ENCODE measurements around the gene USP44. TPM values are rescaled to one million over a fixed set of nuclear protein-coding genes. Genes with fewer than 3 reads are reported as not detected.

USP44 gene
- total and polyA plus RNA-seq, 2 of the 4 experiments (the other 2 are of a cell fraction) = 13.0 to 33.5 TPM

- ATAC-seq (ENCODE audit: low read depth) (no peak), DNase-seq (no peak)
- Histone ChIP-seq H3K9me3 (ENCODE audit: control insufficient read depth, insufficient read depth, low read length) (no peaks in the 10 kb centered on the region), H4K20me1 (ENCODE audit: insufficient read depth, low read length) (no peaks in the 10 kb centered on the region), H2BK5ac (ENCODE audit: low read depth, low read length, poor library complexity, severe bottlenecking) (no peak overlapping the region), H4K8ac (ENCODE audit: low read depth in 2 of 2, low read length in 2 of 2) (no peak overlapping the region), H2BK120ac (ENCODE audit: low read depth, low read length) (no peak overlapping the region), H3K9ac (ENCODE audit: low read depth, low read length) (no peak overlapping the region), H3K79me1 (ENCODE audit: low read depth in 1 of 2, low read length in 2 of 2) (no peaks in the 10 kb centered on the region), H3K56ac (ENCODE audit: extremely low read depth, insufficient read depth, low read length) (no peak overlapping the region), H3K14ac (replicated peaks; ENCODE audit: low read depth, low read length) (no peak overlapping the region), H3K9me1 (ENCODE audit: insufficient read depth, low read length) (no peaks in the 10 kb centered on the region), H3K23ac (ENCODE audit: low read depth, low read length) (no peak overlapping the region), H3K36me3 (ENCODE audit: control insufficient read depth, insufficient read depth, low read length) (no peaks in the 10 kb centered on the region), H4K91ac (ENCODE audit: insufficient read depth, low read depth, low read length) (no peak overlapping the region), H2AK5ac (ENCODE audit: low read depth, low read length) (peak overlapping the region; percentile 43; the same call in 1 of the 2 replicates), H3K4ac (ENCODE audit: low read depth, low read length) (no peak overlapping the region), H3K4me1 (ENCODE audit: control insufficient read depth, insufficient read depth, low read length) (peaks cover 6% of the 10 kb centered on the region), H2BK20ac (ENCODE audit: low read depth, low read length) (no peak overlapping the region), H3K27me3 (ENCODE audit: control insufficient read depth, insufficient read depth, low read length) (no peaks in the 10 kb centered on the region), H3K18ac (ENCODE audit: low read depth, low read length) (no peak overlapping the region), H2AFZ (replicated peaks; ENCODE audit: low read length, poor library complexity) (no peak overlapping the region), H3K4me2 (ENCODE audit: low read depth, low read length) (no peak overlapping the region), H2AK9ac (replicated peaks; ENCODE audit: low read depth, low read length, poor library complexity) (no peak overlapping the region), H3K27ac (ENCODE audit: insufficient read depth, low read length) (no peak overlapping the region), H3K4me3 (ENCODE audit: insufficient read depth, low read depth, low read length) (no peak overlapping the region), H2BK15ac (ENCODE audit: low read depth, low read length) (peak overlapping the region; percentile 60; the same call in 1 of the 3 replicates), H4K5ac (ENCODE audit: low read depth, low read length) (no peak overlapping the region)
- dilution Hi-C loops (cut with HindIII; ENCODE audit: low sequenced_read_pairs, unreplicated experiment) = no loop called here
- in situ Hi-C loops (cut with MboI; ENCODE audit: low sequenced_read_pairs) = no loop called here
- ChIA-PET POLR2A (ENCODE audit: unreplicated experiment) (no interaction called here), CTCF (no interaction called here)
- 100% methylated on average over 1 of the region's 1 CpG; no CpG with 5 or more reads in 1 of the 2 experiments for WGBS, 2 experiments (ENCODE audit: extremely low coverage in 2 of 2, insufficient read length in 1 of 2)
- intact Hi-C loops (cut with micrococcal nuclease) = no loop called here
- TF ChIP-seq, protein P1, sequence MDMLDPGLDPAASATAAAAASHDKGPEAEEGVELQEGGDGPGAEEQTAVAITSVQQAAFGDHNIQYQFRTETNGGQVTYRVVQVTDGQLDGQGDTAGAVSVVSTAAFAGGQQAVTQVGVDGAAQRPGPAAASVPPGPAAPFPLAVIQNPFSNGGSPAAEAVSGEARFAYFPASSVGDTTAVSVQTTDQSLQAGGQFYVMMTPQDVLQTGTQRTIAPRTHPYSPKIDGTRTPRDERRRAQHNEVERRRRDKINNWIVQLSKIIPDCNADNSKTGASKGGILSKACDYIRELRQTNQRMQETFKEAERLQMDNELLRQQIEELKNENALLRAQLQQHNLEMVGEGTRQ (IDR thresholded peaks at IDR 0.05; ENCODE audit: low read depth, low read length) = no peak
- TF ChIP-seq FOS (IDR thresholded peaks at IDR 0.05; ENCODE audit: low read depth, low read length) = no peak
- no peak for TF ChIP-seq RFX5 (IDR thresholded peaks at IDR 0.05; ENCODE audit: low read depth, low read length)
- TF ChIP-seq NFE2L2 (IDR thresholded peaks at IDR 0.05; ENCODE audit: low read depth, low read length) = no peak
- no peak for TF ChIP-seq MAFK (IDR thresholded peaks at IDR 0.05; ENCODE audit: low read depth, low read length)
- TF ChIP-seq MAZ (IDR thresholded peaks at IDR 0.05; ENCODE audit: borderline replicate concordance, low read depth, low read length) = no peak
- TF ChIP-seq RCOR1 (IDR thresholded peaks at IDR 0.05; ENCODE audit: insufficient replicate concordance, low read length) = no peak
- TF ChIP-seq BHLHE40 (IDR thresholded peaks at IDR 0.05; ENCODE audit: low read depth, low read length) = no peak
- no peak for TF ChIP-seq RAD21 (IDR thresholded peaks at IDR 0.05; ENCODE audit: low read length)
- TF ChIP-seq ELK1 (IDR thresholded peaks at IDR 0.05; ENCODE audit: borderline replicate concordance, low read depth, low read length) = no peak
- no peak for TF ChIP-seq MXI1 (IDR thresholded peaks at IDR 0.05; ENCODE audit: borderline replicate concordance, low read depth, low read length)
- TF ChIP-seq CTCF (conservative IDR thresholded peaks at IDR 0.05; ENCODE audit: low read depth, low read length) = no peak
- TF ChIP-seq CHD1 (IDR thresholded peaks at IDR 0.05; ENCODE audit: low read depth, low read length) = no peak
- no peak for TF ChIP-seq CEBPB (IDR thresholded peaks at IDR 0.05; ENCODE audit: low read depth, low read length)
- no peak for TF ChIP-seq SMC3 (IDR thresholded peaks at IDR 0.05; ENCODE audit: low read depth, low read length)
- BruUV-seq (replicated peaks) = no TSS peak
These were observed 26.5 kb upstream of the USP44 start for GRCh38 chr12:95577820-95578219.

Measured in IMR-90 (cell line).